Prostate gland (tissue), 2 donors: ENCODE results near the gene SRD5A1.

Experiments
- CTCF ChIP-seq, 4 experiments: fragments of 200-600 bp in 2 of 4; fragments of 450-650 bp in 2 of 4; sonication (generic) in 2 of 4; IDR thresholded peaks; 1 replicate in 3 of 4; 2 replicates in 1 of 4; pipeline ENCODE4 v1.5.1; 2016 to 2019; ENCODE audit warnings: antibody characterized with exemption in 4 of 4, mild to moderate bottlenecking in 2 of 4, moderate library complexity in 2 of 4
- POLR2AphosphoS5 ChIP-seq: sonication (generic); formaldehyde crosslinking; IDR thresholded peaks from one replicate; pipeline ENCODE4 v1.6.1; 2017; ENCODE audit warnings: antibody characterized with exemption

GRCh38 chr5:6652025-6652424 lies 18.8 kb downstream of the SRD5A1 start:
- TF ChIP-seq CTCF (IDR thresholded peaks at IDR 0.05) (no peak), POLR2AphosphoS5 (no peak)
